ENCODE measurements around the gene GRAPL.
"Not testable (repeated sequence)": the region's sequence is repeated elsewhere in the genome, so short reads cannot be mapped to it uniquely, and the experiment has no call there.

The GRAPL gene

DNA sequence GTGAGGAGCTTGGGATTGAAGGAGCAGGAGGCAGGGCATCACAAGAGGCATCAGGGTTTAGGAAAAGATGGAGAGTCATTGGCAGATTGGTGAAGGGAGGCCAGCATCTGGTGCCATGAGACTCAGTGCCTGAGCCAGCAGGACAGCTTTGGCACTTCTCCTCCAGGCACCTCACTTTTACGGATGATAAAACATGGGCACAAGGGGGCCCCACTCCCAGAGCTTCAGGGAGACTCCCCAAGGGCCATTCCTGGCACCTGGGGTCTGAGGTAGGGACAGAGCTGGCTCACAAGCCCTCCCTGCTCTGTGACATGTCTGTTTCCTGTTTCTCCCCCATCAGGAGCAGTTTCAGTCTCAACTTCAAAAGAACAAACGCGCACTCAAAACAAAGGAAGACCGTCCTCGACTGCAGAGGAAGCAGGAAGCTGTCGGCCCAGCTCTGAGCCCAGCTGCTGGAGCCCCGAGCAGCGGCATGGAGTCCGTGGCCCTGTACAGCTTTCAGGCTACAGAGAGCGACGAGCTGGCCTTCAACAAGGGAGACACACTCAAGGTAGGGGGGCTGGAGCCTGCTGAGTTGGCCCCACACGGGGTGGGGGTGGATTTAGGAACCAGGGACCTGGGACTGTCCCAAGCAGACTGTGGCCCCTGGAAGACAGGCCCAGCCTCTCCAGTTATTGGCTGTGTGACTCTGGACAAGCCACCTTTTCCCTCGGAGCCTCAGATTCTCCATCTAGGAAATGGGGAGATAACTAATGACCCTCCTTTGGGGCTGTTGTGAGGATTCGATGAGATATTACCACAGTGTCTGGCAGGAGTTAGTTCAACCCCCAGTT, at the start of gene GRAPL:
GRAPL (plus strand) TSS at position 442 of the 833 bp plus-strand sequence; CDS start at position 473, 31 bp downstream.
- DNase-seq: not testable (repeated sequence)

DNA sequence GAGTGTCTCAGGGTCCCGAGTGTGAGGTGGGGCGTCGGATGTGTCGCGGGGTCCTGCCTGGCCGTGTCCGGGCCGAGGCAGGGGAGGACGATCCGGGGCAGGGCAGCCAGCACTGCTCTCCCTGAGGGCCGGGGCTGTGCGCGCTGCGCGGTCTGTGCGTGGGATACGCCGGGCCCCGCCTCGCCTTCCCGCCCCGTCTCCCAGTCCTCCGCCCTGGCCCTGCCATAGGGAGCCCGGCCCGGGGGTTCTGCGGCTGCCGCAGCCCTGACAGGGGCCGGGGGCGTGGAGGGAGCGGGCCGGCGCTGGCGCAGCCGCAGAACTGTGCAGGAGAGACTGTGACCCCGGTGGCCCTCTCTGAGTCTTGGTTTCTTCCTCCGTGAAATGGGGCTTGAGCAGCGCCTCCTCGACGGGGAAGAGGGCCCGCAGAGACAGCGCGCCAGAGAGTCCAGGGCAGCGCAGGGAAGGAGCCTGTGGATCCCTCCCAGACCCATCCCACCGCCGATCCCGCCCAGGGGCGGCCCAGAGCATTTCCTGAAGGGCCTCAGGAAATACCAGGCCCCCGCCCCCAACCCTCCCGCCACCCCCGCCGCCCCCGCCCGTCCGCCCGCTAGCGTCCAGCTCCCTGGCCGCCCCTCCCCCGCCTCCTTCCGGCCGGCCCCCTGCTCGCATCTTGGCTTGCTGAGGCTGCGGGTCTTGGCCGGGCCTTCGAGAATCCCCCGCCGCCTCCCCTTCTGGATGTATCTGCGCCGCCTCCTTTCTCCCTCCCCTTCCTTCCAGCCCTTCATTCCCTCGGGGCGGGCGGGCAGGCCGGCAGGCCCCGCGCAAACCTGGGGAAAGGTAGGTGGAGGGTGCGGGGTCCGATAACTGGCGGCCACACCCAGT, 38.3 kb upstream of the GRAPL start:
- DNase-seq: not testable (repeated sequence)

DNA sequence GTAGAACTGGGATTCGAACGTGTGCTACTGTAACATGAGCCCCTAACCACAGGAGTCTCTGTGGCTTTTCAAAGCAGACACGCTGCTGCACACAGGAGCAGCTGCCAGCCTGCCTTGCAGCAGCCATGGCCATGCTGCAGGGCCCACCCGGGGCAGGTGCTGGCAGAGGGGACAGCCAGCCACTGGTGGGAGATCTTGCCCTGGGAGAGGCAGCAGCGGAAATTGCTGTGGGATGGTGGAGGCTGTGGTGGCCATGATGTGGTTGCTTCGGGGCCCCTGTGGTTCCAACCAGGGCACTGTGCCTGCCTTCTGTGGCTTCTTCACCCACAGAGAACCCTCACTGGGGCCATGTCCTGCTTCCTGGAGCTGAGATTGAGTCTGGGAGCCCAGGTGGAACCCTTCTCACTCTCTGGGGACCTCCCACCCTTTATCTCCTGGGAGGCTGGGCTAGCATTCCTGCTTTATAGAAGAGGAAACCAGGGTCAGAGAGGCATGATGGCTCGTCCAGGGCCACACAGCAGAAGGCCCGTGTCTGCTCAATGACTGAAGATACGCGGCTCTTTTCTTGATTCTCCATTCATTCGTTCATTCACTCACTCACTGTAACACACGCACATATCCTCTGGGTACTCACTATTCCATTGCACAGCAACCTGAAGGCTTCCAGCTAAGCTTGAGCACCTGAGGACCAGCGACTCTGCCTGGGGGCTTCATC, 37.2 kb upstream of the GRAPL start:
- DNase-seq: not testable (repeated sequence)

DNA sequence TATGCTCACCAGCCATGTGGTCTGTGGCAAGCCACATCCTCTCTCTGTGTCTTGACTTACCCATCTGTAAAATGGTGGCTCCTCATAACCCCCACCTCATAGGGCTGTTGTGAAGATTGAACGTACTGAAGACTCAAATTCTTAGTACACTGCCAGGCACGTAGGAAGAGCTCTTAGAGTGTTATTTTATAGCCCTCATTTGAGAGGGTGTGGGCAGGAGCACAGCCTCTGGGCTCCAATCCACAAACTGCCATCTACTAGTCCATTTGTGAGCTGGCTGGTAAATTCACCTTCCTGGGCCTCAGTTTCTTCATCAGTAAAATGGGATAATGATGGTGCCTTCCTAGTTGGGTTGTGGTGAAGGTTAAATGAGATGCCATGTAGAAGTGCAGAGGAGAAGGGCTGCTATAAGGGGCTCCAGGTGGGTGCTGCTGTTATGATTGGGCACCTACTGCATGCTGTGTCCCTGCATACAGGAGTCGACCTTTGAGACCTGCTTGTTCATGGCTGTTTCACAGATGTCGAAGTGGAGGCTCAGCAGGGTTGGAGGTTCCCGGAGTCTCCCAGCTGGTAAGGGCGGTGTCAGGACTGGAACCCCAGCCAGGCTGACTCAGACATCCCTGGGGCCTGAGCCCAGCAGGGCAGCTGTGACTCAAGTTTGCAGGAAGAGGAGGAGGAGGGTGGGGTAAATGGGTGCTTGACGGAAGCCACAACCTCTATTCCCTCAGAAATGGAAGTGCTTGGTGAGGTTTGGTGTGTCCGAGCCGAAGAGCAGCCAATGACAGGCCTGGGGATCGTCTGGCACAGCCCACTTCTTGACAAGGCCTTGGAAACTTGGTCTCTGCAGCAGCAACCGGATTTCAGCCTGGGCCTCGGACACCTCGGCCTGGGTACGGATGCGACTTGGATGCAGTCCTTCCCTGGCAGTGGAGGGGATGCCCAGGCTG, 34.4 kb upstream of the GRAPL start:
- DNase-seq: not testable (repeated sequence)

DNA sequence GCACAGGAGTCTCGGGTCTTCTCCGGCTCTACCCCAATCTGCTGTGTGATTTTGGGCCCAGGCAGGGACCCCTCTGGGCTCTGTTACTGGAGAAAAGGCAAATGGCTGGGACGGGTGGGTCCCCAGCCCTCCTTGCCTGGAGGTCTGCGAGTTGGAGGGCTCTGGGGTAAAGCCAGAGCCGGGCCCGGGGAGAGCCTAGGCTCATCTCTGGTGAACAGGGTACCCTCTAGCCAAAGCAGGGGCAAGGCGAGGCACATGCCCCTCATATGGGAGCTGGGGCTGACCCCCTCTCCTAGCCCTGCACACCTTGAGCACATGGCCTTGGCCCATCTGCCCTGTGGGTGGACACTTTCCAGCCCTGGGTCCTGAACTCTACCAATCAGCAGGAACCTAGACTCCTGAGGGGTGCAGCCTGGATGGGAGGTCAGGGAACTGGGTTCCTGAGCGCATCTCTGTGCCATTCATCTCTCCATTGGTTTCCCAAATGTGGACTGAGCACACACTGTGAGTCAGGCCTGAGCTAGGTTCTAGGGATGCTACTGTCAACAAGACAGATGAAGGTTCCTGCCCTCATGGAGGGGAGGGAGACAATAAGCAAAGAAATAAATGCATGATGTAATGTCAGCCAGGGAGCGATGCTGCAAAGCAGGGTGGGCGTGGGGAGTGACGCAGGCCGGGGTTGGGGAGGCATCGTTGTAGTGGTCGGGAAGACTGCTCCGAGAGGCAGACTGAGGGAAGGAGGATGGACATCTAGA, 33.5 kb upstream of the GRAPL start:
- not testable (repeated sequence) for DNase-seq

DNA sequence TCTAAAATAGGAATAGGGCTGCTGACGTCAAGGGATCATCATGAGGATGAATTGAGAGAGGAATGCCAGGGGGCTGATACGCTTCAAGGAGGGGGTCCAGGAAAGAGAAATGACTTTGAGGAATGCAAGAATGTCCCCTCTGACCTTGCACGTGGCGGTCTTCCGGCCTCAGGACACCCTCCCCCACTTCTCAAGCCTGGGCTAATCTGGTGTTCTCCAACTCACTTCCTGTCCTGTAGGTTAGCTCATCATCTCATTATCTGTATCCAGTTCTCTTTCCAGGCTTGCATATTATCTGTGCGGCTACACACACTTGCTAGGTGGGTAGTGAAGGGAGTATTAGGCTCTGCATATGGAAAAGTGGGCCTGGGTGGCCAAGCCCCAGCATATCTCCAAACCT, 18.9 kb upstream of the GRAPL start:
- DNase-seq: not testable (repeated sequence)

DNA sequence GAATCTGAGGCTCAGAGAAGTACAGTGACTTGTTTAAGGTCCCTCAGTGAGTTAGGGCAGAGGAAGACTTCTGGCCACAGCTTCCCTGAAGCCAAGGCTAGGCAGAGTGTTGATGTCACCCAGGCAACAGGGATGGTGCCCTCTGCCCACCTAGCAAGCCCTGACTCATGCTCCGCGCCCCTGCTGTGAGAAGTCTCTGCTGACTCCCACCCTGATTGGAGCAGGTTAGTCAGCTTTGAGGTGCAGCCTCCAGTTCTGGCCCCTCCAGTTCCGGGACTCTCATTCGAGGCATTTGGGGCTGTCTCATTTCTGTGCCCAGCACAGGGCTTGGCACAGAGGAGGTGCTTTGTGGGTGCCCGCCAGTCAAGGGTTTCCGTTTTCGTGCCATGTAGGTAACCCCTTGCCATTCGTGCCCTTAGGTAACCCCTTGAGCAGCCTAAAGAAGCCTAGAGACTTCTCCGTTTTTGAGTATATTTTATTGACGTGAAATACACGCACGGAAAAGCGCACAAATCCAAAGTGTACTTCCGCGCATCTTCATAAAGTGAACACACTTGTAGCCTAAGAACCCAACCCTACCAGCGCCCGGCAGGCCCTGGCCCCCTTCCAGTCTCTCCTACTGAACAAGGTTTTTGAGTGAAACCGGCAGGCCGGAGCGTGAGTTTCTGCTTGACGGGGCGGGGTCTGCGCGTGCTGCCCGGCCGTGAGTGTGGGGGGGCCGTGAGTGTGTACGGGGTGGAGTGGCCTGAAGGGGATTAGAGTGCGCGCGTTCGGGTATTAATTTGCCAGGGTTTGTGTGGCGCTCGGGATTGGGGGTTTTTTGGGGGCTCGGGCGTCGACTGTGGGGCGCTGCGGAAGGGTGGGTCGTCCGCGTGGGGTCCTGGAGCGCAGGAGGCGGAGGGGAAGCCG, 16.9 kb upstream of the GRAPL start:
- not testable (repeated sequence) for DNase-seq

DNA sequence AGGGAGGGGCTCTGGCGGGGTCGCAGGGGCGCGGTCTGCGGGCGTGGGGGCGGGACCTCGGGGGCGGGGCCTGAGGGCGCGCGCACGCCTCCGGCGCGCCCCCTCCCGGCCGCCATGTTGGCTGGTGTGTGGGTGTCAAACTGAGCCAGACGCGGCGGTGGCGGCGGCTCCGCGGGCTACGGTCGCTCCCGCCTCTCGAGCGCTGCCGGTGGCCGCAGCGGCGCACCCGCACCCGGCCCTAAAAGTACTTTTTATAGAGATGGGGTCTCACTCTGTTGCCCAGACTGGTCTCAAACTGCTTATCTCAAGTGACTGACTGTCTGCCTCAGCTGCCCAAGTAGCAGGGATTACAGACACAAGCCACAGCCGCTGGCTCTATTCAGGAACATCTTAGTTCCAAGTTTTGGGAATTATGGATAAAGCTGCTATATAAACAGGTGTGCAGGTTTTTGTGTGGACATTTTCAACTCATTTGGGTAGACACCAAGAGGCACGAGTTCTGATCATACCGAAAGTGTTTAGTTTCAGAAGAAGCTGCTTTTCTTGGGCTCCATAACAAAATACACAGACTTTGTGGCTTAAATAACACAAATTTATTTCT, 16.2 kb upstream of the GRAPL start:
- not testable (repeated sequence) for DNase-seq

DNA sequence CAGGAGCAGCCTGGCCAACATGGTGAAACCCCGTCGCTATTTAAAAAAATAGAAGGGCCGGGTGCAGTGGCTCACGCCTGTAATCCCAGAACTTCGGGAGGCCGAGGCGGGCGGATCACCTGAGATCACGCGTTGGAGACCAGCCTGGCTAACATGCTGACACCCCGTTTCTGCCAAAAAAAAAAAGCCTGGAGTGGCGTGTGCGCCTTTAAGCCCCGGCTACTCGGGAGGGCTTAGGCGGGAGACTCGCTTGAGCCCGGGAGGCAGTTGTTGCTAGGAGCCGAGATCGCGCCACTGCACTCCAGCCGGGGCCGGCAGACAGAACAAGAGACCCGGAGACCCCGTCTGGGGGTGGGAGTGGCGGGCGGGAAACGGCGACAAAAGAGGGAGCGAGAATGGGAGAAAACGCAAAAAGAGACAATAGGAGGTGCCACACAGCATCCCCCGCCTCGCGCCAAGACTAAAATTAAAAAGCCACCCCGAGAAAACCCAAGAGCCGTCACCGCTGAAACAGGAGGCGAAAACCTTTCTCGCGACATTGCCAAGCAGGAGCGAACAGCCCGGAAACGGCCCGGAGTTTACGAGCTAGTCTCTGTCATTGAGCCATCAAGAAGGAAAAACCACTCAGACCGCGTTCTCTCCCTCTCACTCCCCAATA, 15.5 kb upstream of the GRAPL start:
- not testable (repeated sequence) for DNase-seq

DNA sequence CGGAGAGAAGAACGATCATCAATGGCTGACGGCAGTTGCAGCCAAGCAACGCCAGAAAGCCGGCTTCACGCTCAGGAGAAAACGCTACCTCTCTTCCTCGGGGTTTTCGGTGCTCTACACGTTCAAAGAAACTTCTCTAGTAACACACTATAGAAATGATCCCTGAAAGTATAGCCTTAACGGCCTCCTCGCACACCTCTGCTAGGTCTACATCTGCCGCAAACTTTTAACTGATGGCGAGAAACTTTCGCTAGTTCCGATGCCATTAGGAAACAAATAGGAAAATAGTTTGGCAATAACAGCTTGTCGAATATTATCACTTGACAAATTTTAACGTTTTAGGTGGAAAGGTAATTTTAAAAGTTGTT, 14.9 kb upstream of the GRAPL start:
- not testable (repeated sequence) for DNase-seq

DNA sequence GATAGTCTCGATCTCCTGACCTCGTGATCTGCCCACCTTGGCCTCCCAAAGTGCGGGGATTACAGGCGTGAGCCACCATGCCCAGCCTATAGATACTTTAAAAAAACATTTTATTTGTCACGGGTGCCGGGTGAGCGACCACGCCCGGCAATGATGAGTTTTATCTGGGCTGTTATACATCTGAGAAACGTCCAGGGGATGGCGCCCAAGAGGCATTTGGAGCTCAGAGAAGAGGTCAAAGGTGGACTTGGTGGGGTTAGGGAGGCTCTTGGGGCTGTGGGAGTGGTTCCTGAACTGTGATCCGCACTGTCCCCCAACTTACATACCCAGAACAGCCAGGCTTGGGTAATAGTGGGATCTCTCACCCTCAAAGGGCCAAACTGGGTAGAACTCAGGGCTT, 8.7 kb upstream of the GRAPL start:
- DNase-seq: not testable (repeated sequence)

DNA sequence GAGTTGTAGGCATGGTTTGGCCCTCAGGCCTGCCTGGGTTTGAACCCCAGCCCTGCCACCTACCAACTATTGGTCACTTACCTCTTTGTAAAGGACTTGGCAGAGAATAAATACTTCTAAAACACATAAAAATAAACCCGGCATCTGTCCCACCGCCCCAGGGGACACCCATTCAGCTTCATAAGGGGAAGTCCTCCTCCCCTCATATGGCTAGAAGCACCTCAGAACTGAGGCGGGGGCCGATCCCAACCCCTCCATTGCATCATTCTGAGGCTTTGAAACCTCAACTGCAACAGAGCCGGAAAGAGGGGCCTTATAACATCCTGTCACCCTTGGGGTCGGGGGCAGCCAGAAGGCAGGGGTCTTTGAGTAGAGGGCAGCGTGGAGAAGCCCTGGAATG, 2.1 kb upstream of the GRAPL start:
- DNase-seq: not testable (repeated sequence)

DNA sequence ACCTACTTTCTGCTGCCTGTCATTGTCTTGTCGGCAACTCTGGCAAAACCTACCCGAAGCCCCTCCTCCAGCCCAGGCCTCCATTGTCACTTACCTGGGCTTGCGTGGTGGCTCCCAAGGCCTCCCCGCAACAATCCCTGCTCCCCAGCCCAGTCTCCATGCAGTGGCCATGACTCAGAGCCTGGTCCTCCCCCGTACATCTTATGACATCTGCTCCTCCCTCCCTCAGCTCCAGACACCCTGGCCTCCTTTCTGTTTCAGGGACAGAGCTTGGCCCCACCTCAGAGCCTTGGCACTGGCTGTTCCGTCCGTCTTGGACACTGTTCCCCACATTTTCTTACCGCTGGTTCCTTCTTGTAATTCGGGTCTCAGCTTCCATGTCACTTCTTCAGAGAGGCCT, 2.1 kb downstream of the GRAPL start:
- not testable (repeated sequence) for DNase-seq

DNA sequence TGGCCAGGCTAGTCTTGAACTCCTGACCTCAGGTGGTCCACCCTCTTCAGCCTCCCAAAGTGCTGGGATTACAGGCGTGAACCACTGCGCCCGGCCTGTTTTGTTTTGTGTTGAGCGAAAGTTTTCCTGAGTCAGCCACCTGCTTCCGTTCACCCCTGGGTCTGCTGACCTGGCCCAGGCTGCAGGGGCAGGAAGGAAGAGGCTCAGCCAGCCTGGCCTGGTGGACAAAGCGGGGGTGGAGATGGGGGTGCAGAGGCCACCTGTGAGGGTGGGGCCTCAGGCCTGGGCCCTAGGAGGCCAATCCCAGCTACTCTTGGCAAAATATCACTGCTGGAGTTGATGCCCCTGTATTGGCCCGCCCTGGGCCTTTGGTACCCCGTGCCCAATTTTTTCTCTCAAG, 3.7 kb downstream of the GRAPL start:
- DNase-seq: not testable (repeated sequence)

DNA sequence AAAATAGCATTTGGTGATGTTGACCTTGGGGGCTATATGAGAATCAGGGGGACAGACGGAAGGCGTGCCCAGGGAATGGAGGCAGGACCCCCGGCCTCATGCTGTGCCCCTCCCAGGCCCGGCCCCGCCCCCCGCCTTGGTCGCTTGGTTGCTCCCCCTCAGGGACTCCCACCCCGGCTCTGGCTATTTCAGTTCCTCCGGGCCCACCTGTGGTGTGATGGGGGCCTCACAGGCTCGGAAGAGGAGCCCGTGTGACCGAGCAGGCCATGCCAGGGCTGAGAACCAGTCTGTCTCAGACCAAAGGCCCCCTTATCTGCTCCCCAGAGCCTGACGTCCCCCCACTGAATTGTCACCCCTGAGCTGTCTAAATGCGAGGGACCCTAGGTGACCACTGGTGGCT, 4.4 kb downstream of the GRAPL start:
- not testable (repeated sequence) for DNase-seq

DNA sequence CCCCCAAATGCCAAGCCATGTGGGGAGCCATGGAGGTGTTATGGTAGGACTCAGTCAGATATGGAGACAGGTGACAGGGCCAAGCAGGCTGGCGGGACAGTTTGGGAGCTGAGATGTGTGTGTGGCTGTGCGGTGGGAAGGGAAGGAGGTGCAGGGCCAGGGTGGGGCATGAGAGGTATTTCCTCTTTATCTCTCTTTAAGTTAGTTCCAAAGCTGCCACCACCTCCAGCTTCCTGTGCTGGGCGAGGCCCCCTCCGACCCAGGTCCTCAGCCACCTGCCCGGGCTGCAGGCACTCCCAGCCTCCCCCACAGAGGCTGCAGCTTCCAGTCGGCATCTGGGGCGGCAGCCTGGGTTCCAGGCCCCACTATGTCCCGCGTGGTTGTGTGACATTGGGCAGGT, 6.4 kb downstream of the GRAPL start:
- not testable (repeated sequence) for DNase-seq

DNA sequence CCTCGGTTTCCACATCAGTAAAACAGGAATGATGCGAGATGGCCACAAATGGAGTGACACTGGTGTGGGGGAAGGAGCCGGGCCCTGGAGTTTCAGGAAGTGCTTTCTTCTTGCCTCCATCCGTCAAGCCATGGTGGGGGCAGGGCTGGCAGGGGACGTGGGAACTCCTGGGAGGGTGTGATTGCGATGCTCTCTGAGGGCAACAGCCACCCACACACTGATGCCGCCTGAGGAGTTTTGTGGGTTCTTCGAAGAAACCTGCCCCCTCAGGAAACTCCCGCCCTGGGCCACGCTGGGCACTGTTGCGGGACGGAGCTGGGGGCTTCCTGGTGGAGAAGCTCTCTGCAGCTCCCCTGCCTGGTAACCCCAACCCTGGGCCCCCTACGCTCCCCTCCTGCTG, 8.0 kb downstream of the GRAPL start:
- not testable (repeated sequence) for DNase-seq

DNA sequence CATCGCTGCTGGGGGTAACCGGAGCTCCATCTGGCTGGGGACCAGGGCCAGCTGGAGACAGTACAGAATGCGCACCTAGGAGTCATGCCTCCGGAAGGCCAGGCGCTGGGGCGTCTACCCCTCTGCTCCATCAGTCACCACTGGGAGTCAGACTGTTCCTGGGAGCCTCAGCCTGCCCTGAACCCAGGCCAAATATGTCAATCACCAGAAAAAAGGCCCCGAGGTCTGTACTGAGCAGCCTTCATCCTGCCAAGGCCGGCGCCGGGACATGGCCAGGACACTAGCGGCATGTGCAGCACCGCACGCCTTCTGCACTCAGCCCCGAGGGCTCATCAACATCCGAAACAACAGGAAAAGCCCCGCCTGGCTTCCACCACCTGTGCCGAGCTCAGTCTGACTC, 8.7 kb downstream of the GRAPL start:
- not testable (repeated sequence) for DNase-seq

DNA sequence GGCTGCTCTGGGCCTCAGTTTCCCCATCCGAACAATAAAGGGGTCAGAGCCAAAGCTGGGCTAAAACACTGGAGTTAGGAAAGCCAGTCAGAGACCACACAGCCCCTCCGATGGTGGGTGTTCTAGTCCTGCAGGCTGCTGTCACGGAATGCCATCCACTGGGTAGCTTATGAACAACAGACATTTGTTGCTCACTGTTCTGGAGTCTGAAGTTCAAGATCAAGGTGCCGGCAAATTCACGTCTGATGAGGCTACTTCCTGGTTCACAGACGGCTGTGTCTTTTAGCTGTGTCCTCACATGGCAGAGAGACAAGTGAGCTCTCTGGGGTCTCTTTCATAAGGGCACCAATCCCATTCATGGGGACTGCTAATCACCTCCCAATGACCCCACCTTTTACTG, 9.2 kb downstream of the GRAPL start:
- not testable (repeated sequence) for DNase-seq

All from bone marrow (tissue), 2 donors.